ENCODE data around the gene SLCO2B1. TPM values are rescaled to one million over a fixed set of nuclear protein-coding genes. Genes with fewer than 3 reads are reported as not detected.

SLCO2B1 gene
- total RNA-seq, 1 experiment from 2014 or later: 277 TPM

DNA sequence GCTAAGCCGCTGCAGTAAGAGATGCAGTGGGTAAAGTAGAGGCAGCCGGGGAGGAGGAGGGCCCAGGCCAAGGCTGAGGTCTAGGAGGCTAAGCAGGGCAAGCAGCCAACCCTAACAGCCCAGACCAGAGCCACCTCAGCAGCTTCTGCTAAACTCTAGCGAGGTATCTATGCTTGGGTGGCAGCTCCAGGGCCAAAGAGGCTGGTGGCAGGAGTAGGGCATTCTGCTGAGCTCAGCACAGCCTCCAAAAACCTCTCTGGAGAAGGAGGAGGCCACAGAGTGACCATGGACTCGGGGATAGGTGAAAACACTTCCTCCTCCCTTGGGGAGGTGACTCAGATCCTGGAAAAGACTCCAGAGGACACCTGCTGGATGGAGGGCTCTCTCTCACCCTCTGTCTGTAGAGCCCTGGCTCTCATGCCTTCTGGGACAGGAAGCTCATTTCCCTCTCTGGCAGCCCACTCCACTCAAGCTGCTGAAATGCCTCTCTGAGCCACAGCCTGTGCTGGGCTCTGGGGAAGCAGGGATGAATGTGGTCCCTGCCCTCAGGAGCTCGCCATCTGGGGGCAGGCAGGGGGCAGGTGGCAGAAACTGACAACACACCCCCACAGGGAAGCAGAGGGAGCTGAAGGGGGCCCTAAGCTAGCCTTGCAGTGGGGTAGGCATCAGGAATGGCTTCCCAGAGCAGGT lies 73.2 kb downstream of the SLCO2B1 start:
- intact Hi-C loops (cut with micrococcal nuclease; ENCODE audit: unreplicated experiment): loop anchor here (1.0 kb wide), 1 partner anchor 10 kb away; no protein-coding TSS in a partner anchor
- H3K9me3 Mint-ChIP-seq (ENCODE audit: unreplicated experiment): no peaks in the 10 kb centered on the region
- H3K27me3 Mint-ChIP-seq (ENCODE audit: insufficient read depth, unreplicated experiment): no peaks in the 10 kb centered on the region
- no peaks in the 10 kb centered on the region for H3K4me1 ChIP-seq
- no peaks in the 10 kb centered on the region for H3K36me3 Mint-ChIP-seq (ENCODE audit: insufficient read depth, unreplicated experiment)
- peak in 1 of 2 experiments; percentile 55 for DNase-seq
- H3K4me1 Mint-ChIP-seq (ENCODE audit: low read depth, unreplicated experiment): no peaks in the 10 kb centered on the region
- no TSS peak for BruUV-seq (replicated peaks)
- no peaks in the 10 kb centered on the region for H3K9me3 ChIP-seq
- no peaks in the 10 kb centered on the region for H3K36me3 ChIP-seq (ENCODE audit: control insufficient read depth, insufficient read depth, low read length)
- no peak overlapping the region for H3K4me3 ChIP-seq (ENCODE audit: low read depth, low read length)
- ChIA-PET CTCF (interaction anchor here (0.6 to 5.1 kb wide), 20 partner anchors 10 to 294 kb away, joined by 3 to 71 read pairs (median 4); partner anchors contain the start of genes SLCO2B1 and TPBGL), POLR2A (no interaction called here)
- no peaks in the 10 kb centered on the region for H3K27me3 ChIP-seq (replicated peaks; ENCODE audit: control insufficient read depth, insufficient read depth, low read length)
- no peak overlapping the region for H3K27ac Mint-ChIP-seq (ENCODE audit: unreplicated experiment)
- peak; percentile 30 to 54 for TF ChIP-seq CTCF (IDR thresholded peaks at IDR 0.05; ENCODE audit: insufficient read depth in 1 of 2, low read depth in 1 of 2, low read length in 1 of 2, severe bottlenecking in 1 of 2, unreplicated experiment in 1 of 2)
- no peak overlapping the region for H3K4me3 Mint-ChIP-seq (ENCODE audit: unreplicated experiment)

GRCh38 chr11:75225794-75226193 lies 74.9 kb downstream of the SLCO2B1 start:
- BruUV-seq (replicated peaks): no TSS peak

GRCh38 chr11:75229466-75229865 lies 78.6 kb downstream of the SLCO2B1 start:
- CTCF ChIA-PET: interaction anchor here (1.2 to 1.8 kb wide), 2 partner anchors 13 to 87 kb away, joined by 3 to 4 read pairs; no protein-coding TSS in a partner anchor
- peaks cover 16% of the 10 kb centered on the region for H3K27me3 Mint-ChIP-seq (ENCODE audit: insufficient read depth, unreplicated experiment)

More at GRCh38 chr11:75225794-75226193, 74.9 kb downstream of the SLCO2B1 start:
- H3K9me3 Mint-ChIP-seq (ENCODE audit: unreplicated experiment): no peaks in the 10 kb centered on the region
- no peak for TF ChIP-seq CTCF (IDR thresholded peaks at IDR 0.05; ENCODE audit: insufficient read depth in 1 of 2, low read depth in 1 of 2, low read length in 1 of 2, severe bottlenecking in 1 of 2, unreplicated experiment in 1 of 2)
- Histone ChIP-seq H3K27me3 (replicated peaks; ENCODE audit: control insufficient read depth, insufficient read depth, low read length) (no peaks in the 10 kb centered on the region; the same call in 1 of the 2 replicates), H3K4me3 (ENCODE audit: low read depth, low read length) (no peak overlapping the region), H3K9me3 (no peaks in the 10 kb centered on the region), H3K36me3 (ENCODE audit: control insufficient read depth, insufficient read depth, low read length) (no peaks in the 10 kb centered on the region), H3K4me1 (no peaks in the 10 kb centered on the region)
- CTCF ChIA-PET: interaction anchor here (0.6 to 5.1 kb wide), 3 partner anchors 23 to 84 kb away, joined by 3 to 71 read pairs (median 3); no protein-coding TSS in a partner anchor
- no peak overlapping the region for H3K4me3 Mint-ChIP-seq (ENCODE audit: unreplicated experiment)
- peaks cover 6% of the 10 kb centered on the region for H3K27me3 Mint-ChIP-seq (ENCODE audit: insufficient read depth, unreplicated experiment)
- no peaks in the 10 kb centered on the region for H3K4me1 Mint-ChIP-seq (ENCODE audit: low read depth, unreplicated experiment)
- POLR2A ChIA-PET: no interaction called here
- intact Hi-C loops (cut with micrococcal nuclease; ENCODE audit: unreplicated experiment): no loop called here
- no peak overlapping the region for H3K27ac Mint-ChIP-seq (ENCODE audit: unreplicated experiment)
- no peak for DNase-seq
- H3K36me3 Mint-ChIP-seq (ENCODE audit: insufficient read depth, unreplicated experiment): no peaks in the 10 kb centered on the region

More at GRCh38 chr11:75229466-75229865, 78.6 kb downstream of the SLCO2B1 start:
- BruUV-seq (replicated peaks): no TSS peak
- no peaks in the 10 kb centered on the region for H3K4me1 ChIP-seq
- H3K4me3 ChIP-seq (ENCODE audit: low read depth, low read length): no peak overlapping the region
- no peak for TF ChIP-seq CTCF (IDR thresholded peaks at IDR 0.05; ENCODE audit: insufficient read depth in 1 of 2, low read depth in 1 of 2, low read length in 1 of 2, severe bottlenecking in 1 of 2, unreplicated experiment in 1 of 2)
- no peaks in the 10 kb centered on the region for H3K36me3 ChIP-seq (ENCODE audit: control insufficient read depth, insufficient read depth, low read length)
- H3K27me3 ChIP-seq (replicated peaks; ENCODE audit: control insufficient read depth, insufficient read depth, low read length): no peaks in the 10 kb centered on the region; the same call in 1 of the 2 replicates
- no peak overlapping the region for H3K4me3 Mint-ChIP-seq (ENCODE audit: unreplicated experiment)
- peaks cover 9% of the 10 kb centered on the region for H3K9me3 Mint-ChIP-seq (ENCODE audit: unreplicated experiment)
- no peaks in the 10 kb centered on the region for H3K4me1 Mint-ChIP-seq (ENCODE audit: low read depth, unreplicated experiment)
- no peak overlapping the region for H3K27ac Mint-ChIP-seq (ENCODE audit: unreplicated experiment)
- POLR2A ChIA-PET: no interaction called here
- no peaks in the 10 kb centered on the region for H3K36me3 Mint-ChIP-seq (ENCODE audit: insufficient read depth, unreplicated experiment)
- H3K9me3 ChIP-seq: no peaks in the 10 kb centered on the region
- intact Hi-C loops (cut with micrococcal nuclease; ENCODE audit: unreplicated experiment): no loop called here
- peak in 1 of 2 experiments; percentile 22 for DNase-seq

Data from Caco-2 (cell line).